Measurements from ENCODE around the gene PCYT1B. TPM values are rescaled to one million over a fixed set of nuclear protein-coding genes. Genes with fewer than 3 reads are reported as not detected.
"Not testable (repeated sequence)": the region's sequence is repeated elsewhere in the genome, so short reads cannot be mapped to it uniquely, and the experiment has no call there.

PCYT1B gene
- total RNA-seq, 6 donors from 2014 or later = 0.43 to 2.2 (median 0.79) TPM

DNA sequence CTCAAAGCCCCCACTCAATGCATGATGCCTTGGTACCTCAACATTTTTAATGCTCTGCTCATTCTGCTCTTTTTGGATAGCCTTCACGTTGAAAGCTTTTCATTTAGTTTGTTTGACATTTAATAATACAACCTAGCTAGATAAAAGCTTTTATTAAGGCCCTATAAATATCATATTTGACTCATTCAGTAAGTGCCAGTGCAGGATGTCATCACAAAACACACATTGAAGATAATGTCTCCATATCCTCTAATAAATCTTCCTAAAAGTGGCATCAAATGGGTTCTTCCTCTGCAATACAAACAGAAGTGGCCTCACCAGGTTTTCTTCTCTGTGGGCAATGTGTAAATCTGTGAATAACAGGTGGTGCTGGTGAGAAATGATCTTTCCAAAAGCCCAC is 12.0 kb upstream of the PCYT1B start:
- Histone ChIP-seq H3K36me3 (no peaks in the 10 kb centered on the region), H3K27ac (no peak overlapping the region), H3K9me3 (no peaks in the 10 kb centered on the region), H3K27me3 (no peaks in the 10 kb centered on the region), H3K4me3 (no peak overlapping the region), H3K4me1 (no peaks in the 10 kb centered on the region)
- ATAC-seq (ENCODE audit: low FRiP score in 2 of 2) (no peak), DNase-seq (no peak)
- 41 to 75% methylated on average over 1 of the region's 1 CpG for WGBS, 2 donors
- no peak for TF ChIP-seq EP300 (IDR thresholded peaks at IDR 0.05)
- no peak for TF ChIP-seq POLR2AphosphoS5 (IDR thresholded peaks at IDR 0.05)
- TF ChIP-seq, protein P1, sequence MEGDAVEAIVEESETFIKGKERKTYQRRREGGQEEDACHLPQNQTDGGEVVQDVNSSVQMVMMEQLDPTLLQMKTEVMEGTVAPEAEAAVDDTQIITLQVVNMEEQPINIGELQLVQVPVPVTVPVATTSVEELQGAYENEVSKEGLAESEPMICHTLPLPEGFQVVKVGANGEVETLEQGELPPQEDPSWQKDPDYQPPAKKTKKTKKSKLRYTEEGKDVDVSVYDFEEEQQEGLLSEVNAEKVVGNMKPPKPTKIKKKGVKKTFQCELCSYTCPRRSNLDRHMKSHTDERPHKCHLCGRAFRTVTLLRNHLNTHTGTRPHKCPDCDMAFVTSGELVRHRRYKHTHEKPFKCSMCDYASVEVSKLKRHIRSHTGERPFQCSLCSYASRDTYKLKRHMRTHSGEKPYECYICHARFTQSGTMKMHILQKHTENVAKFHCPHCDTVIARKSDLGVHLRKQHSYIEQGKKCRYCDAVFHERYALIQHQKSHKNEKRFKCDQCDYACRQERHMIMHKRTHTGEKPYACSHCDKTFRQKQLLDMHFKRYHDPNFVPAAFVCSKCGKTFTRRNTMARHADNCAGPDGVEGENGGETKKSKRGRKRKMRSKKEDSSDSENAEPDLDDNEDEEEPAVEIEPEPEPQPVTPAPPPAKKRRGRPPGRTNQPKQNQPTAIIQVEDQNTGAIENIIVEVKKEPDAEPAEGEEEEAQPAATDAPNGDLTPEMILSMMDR (IDR thresholded peaks at IDR 0.05) = no peak
- TF ChIP-seq POLR2A (IDR thresholded peaks at IDR 0.05) = no peak

DNA sequence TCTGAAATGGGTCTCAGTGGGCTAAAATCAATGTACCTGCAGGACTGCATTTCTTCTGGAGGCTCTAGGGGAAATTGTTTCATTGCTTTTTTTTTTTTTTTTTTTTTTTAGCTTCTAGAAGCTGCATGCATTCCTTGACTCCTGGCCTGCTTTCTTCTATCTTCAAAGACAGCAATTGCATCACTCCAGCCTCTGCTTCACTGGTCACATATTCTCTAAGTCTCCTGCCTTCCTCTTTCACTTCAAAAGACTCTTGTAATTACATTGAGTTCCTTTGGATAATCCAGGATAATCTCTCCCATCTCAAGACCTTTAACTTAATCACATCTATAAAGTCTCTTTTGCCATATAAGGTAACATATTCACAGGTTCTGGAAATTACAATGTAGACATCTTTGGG is 11.3 kb upstream of the PCYT1B start:
- TF ChIP-seq EP300 (IDR thresholded peaks at IDR 0.05) = no peak
- TF ChIP-seq, protein P1 (IDR thresholded peaks at IDR 0.05) = no peak
- no peak for TF ChIP-seq POLR2AphosphoS5 (IDR thresholded peaks at IDR 0.05)
- TF ChIP-seq POLR2A (IDR thresholded peaks at IDR 0.05) = no peak
- DNase-seq = no peak

DNA sequence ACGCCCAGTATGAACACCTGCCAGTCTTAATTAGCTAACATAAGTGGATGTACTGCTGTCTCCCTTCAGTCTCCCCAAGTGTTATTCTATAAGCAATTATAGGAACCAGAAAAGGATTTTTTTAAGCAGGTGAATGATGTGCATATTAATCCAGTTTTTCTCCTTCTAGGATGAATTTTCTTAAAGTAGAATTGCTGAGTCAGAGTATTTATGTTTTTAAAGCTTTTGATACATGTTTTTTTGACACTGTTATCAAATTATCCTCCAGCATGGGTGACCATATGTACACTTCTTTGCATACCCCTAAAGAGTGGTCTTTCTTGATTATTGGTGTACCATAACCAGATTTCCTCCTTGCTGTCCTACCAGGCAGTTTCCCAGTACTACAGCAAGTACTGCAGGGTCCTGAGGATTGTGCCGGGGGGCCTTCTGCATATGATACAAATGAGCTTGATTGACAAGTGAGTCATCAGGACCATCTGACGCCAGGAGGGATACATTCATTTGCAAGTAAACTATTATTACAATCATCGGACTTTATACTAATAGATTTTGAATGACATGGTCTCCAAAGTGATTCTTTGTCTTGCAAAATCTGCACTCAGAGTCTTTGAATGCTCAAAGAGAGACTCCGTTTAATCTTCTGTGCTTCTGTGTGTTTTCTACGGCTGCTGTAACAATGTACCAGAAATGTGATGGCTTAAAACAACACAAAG is 10.7 kb upstream of the PCYT1B start:
- no peak overlapping the region for H3K27ac ChIP-seq
- TF ChIP-seq POLR2AphosphoS5 (IDR thresholded peaks at IDR 0.05) = no peak
- TF ChIP-seq, protein P1 (IDR thresholded peaks at IDR 0.05) = no peak
- no peak for TF ChIP-seq POLR2A (IDR thresholded peaks at IDR 0.05)
- TF ChIP-seq EP300 (IDR thresholded peaks at IDR 0.05) = no peak
- DNase-seq (no peak), ATAC-seq (ENCODE audit: low FRiP score in 2 of 2) (no peak)
- H3K27me3 ChIP-seq = no peaks in the 10 kb centered on the region
- no peak overlapping the region for H3K4me3 ChIP-seq
- H3K4me1 ChIP-seq = no peaks in the 10 kb centered on the region
- no peaks in the 10 kb centered on the region for H3K9me3 ChIP-seq
- H3K36me3 ChIP-seq = no peaks in the 10 kb centered on the region
- 71 to 75% methylated on average over 4 to 6 of the region's 6 CpGs for WGBS, 2 donors

More for the DNA sequence above, 11.3 kb upstream of the PCYT1B start:
- no peaks in the 10 kb centered on the region for H3K4me1 ChIP-seq
- H3K27ac ChIP-seq = no peak overlapping the region
- no peaks in the 10 kb centered on the region for H3K36me3 ChIP-seq
- ATAC-seq (ENCODE audit: low FRiP score in 2 of 2) = no peak
- no peaks in the 10 kb centered on the region for H3K9me3 ChIP-seq
- H3K4me3 ChIP-seq = no peak overlapping the region
- no peaks in the 10 kb centered on the region for H3K27me3 ChIP-seq

DNA sequence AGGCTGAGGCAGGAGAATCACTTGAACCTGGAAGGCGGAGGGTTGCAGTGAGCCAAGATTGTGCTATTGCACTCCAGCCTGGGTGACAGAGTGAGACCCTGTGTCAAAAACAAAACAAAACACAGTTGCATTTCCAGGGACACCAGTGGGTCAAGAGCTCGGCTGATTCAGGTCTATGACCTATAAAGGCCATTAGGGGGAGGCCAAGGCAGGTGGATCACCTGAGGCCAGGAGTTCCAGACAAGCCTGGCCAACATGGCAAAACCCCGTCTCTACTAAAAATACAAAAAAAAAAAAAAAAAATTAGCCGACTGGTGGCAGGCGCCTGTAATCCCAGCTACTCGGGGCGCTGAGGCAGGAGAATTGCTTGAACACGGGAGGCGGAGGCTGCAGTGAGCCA is 8.5 kb upstream of the PCYT1B start:
- H3K36me3 ChIP-seq; ATAC-seq (ENCODE audit: low FRiP score in 2 of 2); H3K4me3 ChIP-seq; H3K4me1 ChIP-seq; H3K9me3 ChIP-seq; H3K27me3 ChIP-seq; H3K27ac ChIP-seq; DNase-seq: not testable (repeated sequence)
- 81 to 88% methylated on average over 9 of the region's 9 CpGs for WGBS, 2 donors

DNA sequence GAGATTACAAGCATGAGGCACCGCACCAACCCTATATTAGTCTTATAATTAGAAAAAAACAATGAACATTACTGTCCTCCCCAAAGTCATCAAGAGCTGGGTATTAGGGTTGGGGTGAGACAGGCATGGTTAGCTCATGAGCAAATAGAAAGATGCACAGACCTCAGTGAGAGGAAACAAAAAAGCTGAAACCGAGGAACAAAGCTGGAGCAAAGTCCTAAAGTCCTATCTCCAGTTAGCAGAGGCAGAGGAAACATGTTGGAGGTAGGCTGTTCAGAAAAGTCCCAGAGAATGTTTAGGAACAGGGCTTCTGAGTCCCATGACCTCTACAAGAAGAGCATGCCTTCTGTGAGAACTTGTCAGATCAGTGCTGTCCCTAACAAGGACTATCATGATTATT is 4.6 kb upstream of the PCYT1B start:
- 85 to 91% methylated on average over 1 to 2 of the region's 2 CpGs for WGBS, 2 donors
- no peak for DNase-seq

More for the DNA sequence above, 4.6 kb upstream of the PCYT1B start:
- Histone ChIP-seq H3K27ac (no peak overlapping the region), H3K27me3 (no peaks in the 10 kb centered on the region), H3K4me3 (no peak overlapping the region), H3K9me3 (no peaks in the 10 kb centered on the region), H3K4me1 (peaks cover 0 to 5% (median under 1%) of the 10 kb centered on the region in 4 donors), H3K36me3 (no peaks in the 10 kb centered on the region)
- no peak for TF ChIP-seq POLR2AphosphoS5 (IDR thresholded peaks at IDR 0.05)
- no peak for TF ChIP-seq POLR2A (IDR thresholded peaks at IDR 0.05)
- TF ChIP-seq EP300 (IDR thresholded peaks at IDR 0.05) = no peak
- TF ChIP-seq, protein P1 (IDR thresholded peaks at IDR 0.05) = no peak
- no peak for ATAC-seq (ENCODE audit: low FRiP score in 2 of 2)
